GM21526 (cell line): Measurements from ENCODE around the gene KRTAP10-2.
"Not testable (repeated sequence)": the region's sequence is repeated elsewhere in the genome, so short reads cannot be mapped to it uniquely, and the experiment has no call there.

ENCODE experiments used
- ATAC-seq: cut with Tn5 transposase; IDR thresholded peaks from one replicate; pipeline ENCODE4 v1.9.1; 2021; ENCODE audit warnings: moderate library complexity; ENCODE audit not compliant: unreplicated experiment, low FRiP score

KRTAP10-2 gene

GRCh38 chr21:44583089-44583799 lies 31.9 kb upstream of the KRTAP10-2 start:
- ATAC-seq, result no peak

GRCh38 chr21:44582055-44582454 lies 30.8 kb upstream of the KRTAP10-2 start:
- ATAC-seq, result no peak

- no peak for ATAC-seq
Observed at GRCh38 chr21:44581158-44581557, 29.9 kb upstream of the KRTAP10-2 start.

- ATAC-seq, result not testable (repeated sequence)
Observed at GRCh38 chr21:44580231-44580821, 29.0 kb upstream of the KRTAP10-2 start, which contains the start of gene KRTAP10-5. TSS of gene KRTAP10-5 (minus strand) at chr21:44580604. CDS start at chr21:44580578, 26 bp downstream.

- no peak for ATAC-seq
Observed at GRCh38 chr21:44579833-44580144, 28.5 kb upstream of the KRTAP10-2 start.

- ATAC-seq, result no peak
Observed at GRCh38 chr21:44579056-44579832, 27.9 kb upstream of the KRTAP10-2 start.

GRCh38 chr21:44578371-44579055 lies 27.2 kb upstream of the KRTAP10-2 start:
- no peak for ATAC-seq

GRCh38 chr21:44576025-44576420 lies 24.7 kb upstream of the KRTAP10-2 start:
- no peak for ATAC-seq

GRCh38 chr21:44575307-44576024 lies 24.2 kb upstream of the KRTAP10-2 start:
- no peak for ATAC-seq

GRCh38 chr21:44574457-44575306 lies 23.4 kb upstream of the KRTAP10-2 start:
- no peak for ATAC-seq

- ATAC-seq, result not testable (repeated sequence)
Observed at GRCh38 chr21:44573630-44574456, 22.5 kb upstream of the KRTAP10-2 start, which contains the start of gene KRTAP10-4. TSS of gene KRTAP10-4 (plus strand) at chr21:44573729. CDS start at chr21:44573759, 30 bp downstream.

GRCh38 chr21:44572959-44573583 lies 21.8 kb upstream of the KRTAP10-2 start:
- no peak for ATAC-seq

- ATAC-seq, result no peak
Observed at GRCh38 chr21:44571844-44572782, 20.8 kb upstream of the KRTAP10-2 start.

GRCh38 chr21:44571296-44571695 lies 20.0 kb upstream of the KRTAP10-2 start:
- no peak for ATAC-seq

- no peak for ATAC-seq
Observed at GRCh38 chr21:44569861-44570517, 18.7 kb upstream of the KRTAP10-2 start.
